Skeletal muscle satellite cell (primary cell): ENCODE measurements around the gene CTCF.

ENCODE experiments used
- H3K27me3 ChIP-seq: 2 replicates; pipeline ENCODE4 v1.7.0; 2013; ENCODE audit warnings: low read length; ENCODE audit not compliant: control insufficient read depth, insufficient read depth
- H3K36me3 ChIP-seq: 2 replicates; pipeline ENCODE4 v1.7.0; 2013; ENCODE audit warnings: mild to moderate bottlenecking, control low read depth, low read length; ENCODE audit not compliant: insufficient read depth
- H3K4me1 ChIP-seq: 2 replicates; pipeline ENCODE4 v1.7.0; 2013; ENCODE audit warnings: low read length; ENCODE audit not compliant: control insufficient read depth, insufficient read depth
- H3K4me2 ChIP-seq: 2 replicates; pipeline ENCODE4 v1.7.0; 2013; ENCODE audit warnings: mild to moderate bottlenecking, low read length
- H3K4me3 ChIP-seq: 2 replicates; pipeline ENCODE4 v1.7.0; 2013; ENCODE audit warnings: low read length
- H3K9ac ChIP-seq: 2 replicates; pipeline ENCODE4 v1.7.0; 2013; ENCODE audit warnings: mild to moderate bottlenecking, low read depth, low read length, moderate library complexity
- H3K9me3 ChIP-seq: replicated peaks from 2 replicates; pipeline ENCODE4 v1.7.0; 2013; ENCODE audit warnings: mild to moderate bottlenecking, control low read depth, low read length

Gene CTCF

DNA sequence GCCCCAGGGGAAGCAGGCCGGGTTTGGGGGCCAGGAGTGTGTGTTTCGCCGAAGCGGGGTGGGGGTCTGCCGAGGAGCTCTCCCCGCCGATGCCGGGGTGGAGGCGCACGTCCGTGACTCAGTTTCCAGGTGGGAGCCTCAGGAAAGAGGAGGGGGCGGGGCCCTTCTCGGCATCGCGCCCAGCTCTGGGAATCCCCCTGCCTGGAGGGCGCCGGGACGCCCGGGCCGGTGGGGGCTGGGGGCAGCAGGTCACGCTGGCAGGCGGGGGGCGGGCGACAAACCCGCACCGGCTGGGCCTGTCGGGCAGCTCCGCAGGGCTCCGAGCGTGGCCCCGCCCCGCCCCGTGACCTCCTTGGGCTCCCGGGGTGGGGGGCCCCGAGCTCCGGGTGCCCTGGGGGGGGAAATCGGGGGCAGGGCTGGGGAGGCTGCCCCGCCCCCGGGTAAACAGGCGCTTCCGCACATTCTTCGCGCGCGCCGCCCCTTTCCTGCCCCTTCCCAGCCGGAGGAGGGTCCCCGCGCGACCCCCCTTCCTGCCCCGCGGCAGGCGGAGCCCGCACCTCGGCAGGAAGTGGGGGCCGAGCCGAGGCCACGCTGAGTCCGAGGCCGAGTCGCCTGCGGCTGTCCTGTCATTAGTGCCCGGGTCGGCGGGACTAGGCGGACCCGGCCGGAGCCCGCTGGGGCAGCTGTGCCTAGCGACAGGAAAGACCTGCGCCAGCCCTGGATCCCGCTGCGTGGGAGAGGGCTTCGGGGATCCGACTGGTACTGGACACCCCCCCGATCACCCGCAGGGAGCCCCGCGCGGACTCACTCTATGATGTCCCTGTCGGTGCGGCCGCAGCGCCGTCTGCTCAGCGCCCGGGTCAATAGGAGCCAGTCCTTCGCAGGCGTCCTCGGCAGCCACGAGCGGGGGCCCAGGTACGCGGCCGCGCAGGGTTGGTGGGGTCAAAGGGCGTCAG, 24.4 kb upstream of the CTCF start:
- Histone ChIP-seq H3K9me3 (no peaks in the 10 kb centered on the region), H3K4me3 (peak overlapping the region; percentile 86), H3K36me3 (peaks cover 46% of the 10 kb centered on the region), H3K4me2 (peak overlapping the region; percentile 98), H3K4me1 (peaks cover 23% of the 10 kb centered on the region), H3K9ac (peak overlapping the region; percentile 90), H3K27me3 (no peaks in the 10 kb centered on the region)

DNA sequence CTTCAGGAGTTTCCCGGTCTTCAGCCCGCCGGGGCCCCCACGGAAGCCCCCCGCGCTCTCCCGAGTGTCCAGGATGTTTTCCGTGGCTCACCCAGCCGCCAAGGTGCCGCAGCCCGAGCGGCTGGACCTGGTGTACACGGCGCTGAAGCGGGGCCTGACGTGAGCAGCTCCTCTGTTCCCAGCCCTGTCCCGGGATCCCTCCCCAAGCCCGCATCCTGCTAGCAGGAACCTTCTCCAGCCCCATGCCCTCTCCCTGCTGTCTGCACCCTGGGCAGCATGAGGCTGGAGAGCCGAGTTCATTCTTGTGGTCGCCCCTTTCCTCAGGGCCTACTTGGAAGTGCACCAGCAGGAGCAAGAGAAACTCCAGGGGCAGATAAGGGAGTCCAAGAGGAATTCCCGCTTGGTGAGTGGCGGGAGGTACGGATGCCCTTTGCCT, 23.6 kb upstream of the CTCF start:
- Histone ChIP-seq H3K4me1 (peaks cover 23% of the 10 kb centered on the region), H3K4me3 (peak overlapping the region; percentile 86), H3K27me3 (no peaks in the 10 kb centered on the region), H3K4me2 (peak overlapping the region; percentile 98), H3K36me3 (peaks cover 53% of the 10 kb centered on the region), H3K9me3 (no peaks in the 10 kb centered on the region), H3K9ac (peak overlapping the region; percentile 90)

DNA sequence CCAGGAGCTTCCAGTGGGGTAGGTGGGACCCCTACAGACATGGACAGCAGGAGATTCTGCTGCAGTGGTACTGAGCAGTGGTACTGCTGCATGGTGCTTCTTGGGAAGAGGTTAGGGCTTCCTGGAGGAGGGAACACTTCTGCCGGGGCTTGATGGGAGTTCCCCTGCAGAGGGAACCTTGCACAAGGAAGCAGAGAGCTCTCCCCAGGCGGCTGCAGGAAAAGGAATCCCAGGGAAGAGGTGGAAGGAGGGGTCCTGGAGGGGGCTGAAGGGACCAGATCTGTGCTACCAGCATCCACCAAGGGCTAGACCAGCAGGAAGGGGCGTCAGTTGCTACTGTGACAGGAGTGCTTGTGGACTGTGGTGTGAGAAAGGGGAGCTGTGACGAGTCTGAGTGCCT, 23.1 kb upstream of the CTCF start:
- Histone ChIP-seq H3K9ac (no peak overlapping the region), H3K36me3 (peaks cover 58% of the 10 kb centered on the region), H3K27me3 (no peaks in the 10 kb centered on the region), H3K4me2 (peak overlapping the region; percentile 98), H3K9me3 (no peaks in the 10 kb centered on the region), H3K4me3 (no peak overlapping the region), H3K4me1 (peaks cover 23% of the 10 kb centered on the region)

DNA sequence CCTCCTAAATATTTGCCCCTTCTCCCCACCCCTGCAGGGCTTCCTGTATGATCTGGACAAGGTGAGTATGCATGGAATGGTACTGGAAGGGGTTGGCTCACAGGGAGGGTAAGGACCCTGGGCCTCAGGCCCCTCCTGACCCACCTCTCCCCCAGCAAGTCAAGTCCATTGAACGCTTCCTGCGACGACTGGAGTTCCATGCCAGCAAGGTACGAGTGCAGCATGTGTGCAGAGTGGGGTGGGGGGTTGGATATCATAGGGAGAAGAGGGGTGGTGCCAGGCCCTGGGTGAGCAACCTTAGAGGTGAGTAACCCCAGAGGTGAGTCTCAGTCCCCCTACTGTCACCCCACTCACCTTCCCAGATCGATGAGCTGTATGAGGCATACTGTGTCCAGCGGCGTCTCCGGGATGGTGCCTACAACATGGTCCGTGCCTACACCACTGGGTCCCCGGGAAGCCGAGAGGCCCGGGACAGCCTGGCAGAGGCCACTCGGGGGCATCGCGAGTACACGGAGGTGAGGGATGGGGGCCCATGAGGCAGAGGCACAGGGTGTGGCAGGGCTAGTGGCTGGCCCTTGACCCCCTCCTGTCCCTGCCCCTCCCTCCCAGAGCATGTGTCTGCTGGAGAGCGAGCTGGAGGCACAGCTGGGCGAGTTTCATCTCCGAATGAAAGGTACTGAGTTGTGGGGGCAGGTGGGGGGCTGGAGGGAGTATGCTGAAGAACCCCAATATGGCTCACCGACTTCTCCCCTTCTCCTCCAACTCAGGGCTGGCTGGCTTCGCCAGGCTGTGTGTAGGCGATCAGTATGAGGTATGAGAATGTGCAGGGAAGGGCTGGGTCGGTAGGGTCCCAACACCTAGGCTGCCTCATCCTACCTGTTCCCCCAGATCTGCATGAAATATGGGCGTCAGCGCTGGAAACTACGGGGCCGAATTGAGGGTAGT, 22.4 kb upstream of the CTCF start:
- Histone ChIP-seq H3K4me2 (no peak overlapping the region), H3K9ac (no peak overlapping the region), H3K27me3 (no peaks in the 10 kb centered on the region), H3K36me3 (peaks cover 64% of the 10 kb centered on the region), H3K4me1 (peaks cover 23% of the 10 kb centered on the region), H3K4me3 (no peak overlapping the region), H3K9me3 (no peaks in the 10 kb centered on the region)

DNA sequence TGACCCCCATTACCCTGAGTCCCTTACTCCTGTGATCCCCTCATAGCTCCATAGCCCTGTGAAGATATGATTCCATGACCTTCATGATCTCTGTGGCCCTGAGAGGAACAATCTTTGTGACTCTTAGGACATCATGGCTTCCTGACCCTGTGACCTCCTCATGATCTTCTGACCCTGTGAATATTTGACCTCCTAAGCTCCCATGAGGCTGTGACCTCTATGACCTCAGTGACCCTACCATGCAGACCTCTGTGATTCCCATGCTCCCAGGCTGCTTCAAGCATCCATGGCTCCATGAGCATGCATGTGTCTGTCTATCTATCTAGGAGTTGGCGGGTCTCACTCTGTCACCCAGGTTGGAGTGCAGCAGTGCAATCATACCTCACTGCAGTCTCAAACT, 21.6 kb upstream of the CTCF start:
- Histone ChIP-seq H3K4me3 (no peak overlapping the region), H3K36me3 (peaks cover 70% of the 10 kb centered on the region), H3K4me2 (no peak overlapping the region), H3K9me3 (no peaks in the 10 kb centered on the region), H3K4me1 (peaks cover 23% of the 10 kb centered on the region), H3K27me3 (no peaks in the 10 kb centered on the region), H3K9ac (no peak overlapping the region)

DNA sequence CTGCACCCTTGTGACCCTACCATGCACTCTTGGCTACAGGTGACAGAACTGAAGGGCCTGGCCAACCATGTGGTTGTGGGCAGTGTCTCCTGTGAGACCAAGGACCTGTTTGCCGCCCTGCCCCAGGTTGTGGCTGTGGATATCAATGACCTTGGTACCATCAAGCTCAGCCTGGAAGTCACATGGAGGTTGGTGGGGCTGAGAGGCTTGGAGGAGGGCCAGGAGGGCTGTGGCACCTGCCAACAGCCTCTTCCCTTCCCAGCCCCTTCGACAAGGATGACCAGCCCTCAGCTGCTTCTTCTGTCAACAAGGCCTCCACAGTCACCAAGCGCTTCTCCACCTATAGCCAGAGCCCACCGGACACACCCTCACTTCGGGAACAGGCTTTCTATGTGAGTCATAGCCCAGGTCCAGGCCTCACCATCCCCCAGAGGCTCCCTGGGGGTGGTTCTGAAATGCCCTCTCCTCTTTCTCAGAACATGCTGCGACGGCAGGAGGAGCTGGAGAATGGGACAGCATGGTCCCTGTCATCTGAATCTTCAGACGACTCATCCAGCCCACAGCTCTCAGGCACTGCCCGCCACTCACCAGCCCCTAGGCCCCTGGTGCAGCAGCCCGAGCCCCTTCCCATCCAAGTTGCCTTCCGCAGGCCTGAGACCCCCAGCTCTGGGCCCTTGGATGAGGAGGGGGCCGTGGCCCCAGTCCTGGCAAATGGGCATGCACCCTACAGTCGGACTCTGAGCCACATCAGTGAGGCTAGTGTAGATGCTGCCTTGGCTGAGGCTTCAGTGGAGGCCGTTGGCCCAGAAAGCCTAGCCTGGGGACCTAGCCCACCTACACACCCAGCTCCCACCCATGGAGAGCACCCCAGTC, 20.7 kb upstream of the CTCF start:
- Histone ChIP-seq H3K36me3 (peaks cover 77% of the 10 kb centered on the region), H3K4me3 (no peak overlapping the region), H3K4me1 (peaks cover 23% of the 10 kb centered on the region), H3K4me2 (no peak overlapping the region), H3K27me3 (no peaks in the 10 kb centered on the region), H3K9me3 (no peaks in the 10 kb centered on the region), H3K9ac (no peak overlapping the region)

DNA sequence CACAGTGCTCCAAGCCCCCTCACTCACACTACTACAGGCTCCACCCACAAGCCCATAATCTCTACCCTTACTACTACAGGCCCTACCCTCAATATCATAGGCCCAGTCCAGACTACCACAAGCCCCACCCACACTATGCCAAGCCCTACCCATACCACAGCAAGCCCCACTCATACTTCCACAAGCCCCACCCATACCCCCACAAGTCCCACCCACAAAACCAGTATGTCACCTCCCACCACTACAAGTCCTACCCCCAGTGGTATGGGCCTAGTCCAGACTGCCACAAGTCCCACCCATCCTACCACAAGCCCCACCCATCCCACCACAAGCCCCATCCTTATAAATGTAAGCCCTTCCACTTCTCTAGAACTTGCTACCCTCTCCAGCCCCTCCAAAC, 19.9 kb upstream of the CTCF start:
- H3K36me3 ChIP-seq = peaks cover 84% of the 10 kb centered on the region
- no peaks in the 10 kb centered on the region for H3K9me3 ChIP-seq
- no peak overlapping the region for H3K4me2 ChIP-seq
- H3K4me1 ChIP-seq = peaks cover 20% of the 10 kb centered on the region
- no peak overlapping the region for H3K9ac ChIP-seq
- no peaks in the 10 kb centered on the region for H3K27me3 ChIP-seq
- no peak overlapping the region for H3K4me3 ChIP-seq

DNA sequence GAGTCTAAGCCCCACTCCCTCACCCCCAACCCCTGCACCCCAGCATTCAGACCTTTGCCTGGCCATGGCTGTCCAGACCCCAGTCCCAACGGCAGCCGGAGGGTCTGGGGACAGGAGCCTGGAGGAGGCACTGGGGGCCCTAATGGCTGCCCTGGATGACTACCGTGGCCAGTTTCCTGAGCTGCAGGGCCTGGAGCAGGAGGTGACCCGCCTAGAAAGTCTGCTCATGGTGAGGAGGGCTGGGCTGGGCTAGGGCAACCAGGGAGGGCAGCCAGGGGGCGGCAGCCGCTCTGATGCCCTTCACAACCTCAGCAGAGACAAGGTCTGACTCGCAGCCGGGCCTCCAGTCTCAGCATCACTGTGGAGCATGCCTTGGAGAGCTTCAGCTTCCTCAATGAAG, 19.3 kb upstream of the CTCF start:
- no peak overlapping the region for H3K9ac ChIP-seq
- H3K4me1 ChIP-seq = peaks cover 20% of the 10 kb centered on the region
- H3K27me3 ChIP-seq = no peaks in the 10 kb centered on the region
- no peaks in the 10 kb centered on the region for H3K9me3 ChIP-seq
- no peak overlapping the region for H3K4me2 ChIP-seq
- H3K4me3 ChIP-seq = no peak overlapping the region
- H3K36me3 ChIP-seq = peaks cover 90% of the 10 kb centered on the region

DNA sequence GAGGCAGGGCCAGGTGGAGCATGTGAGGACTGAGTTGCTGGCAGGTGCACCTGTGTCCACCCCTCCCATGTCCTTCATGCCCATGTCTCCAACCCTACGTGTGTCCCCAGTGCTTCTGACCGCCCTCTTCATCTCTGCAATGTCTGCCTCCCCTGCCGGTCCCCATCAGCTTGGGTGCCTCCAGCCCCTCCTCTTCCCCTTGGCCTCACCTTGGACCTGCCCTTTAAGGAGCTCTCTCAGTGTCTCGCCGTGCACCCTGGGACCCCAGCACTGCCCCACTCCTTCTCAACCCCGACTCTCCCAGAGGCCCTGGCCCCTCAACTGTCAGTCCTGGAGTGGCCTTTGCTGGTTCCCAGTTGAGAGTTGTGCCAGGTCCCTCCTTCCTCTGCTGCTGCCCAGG, 18.7 kb upstream of the CTCF start:
- H3K4me1 ChIP-seq = peaks cover 15% of the 10 kb centered on the region
- H3K36me3 ChIP-seq = peaks cover 94% of the 10 kb centered on the region
- no peaks in the 10 kb centered on the region for H3K27me3 ChIP-seq

DNA sequence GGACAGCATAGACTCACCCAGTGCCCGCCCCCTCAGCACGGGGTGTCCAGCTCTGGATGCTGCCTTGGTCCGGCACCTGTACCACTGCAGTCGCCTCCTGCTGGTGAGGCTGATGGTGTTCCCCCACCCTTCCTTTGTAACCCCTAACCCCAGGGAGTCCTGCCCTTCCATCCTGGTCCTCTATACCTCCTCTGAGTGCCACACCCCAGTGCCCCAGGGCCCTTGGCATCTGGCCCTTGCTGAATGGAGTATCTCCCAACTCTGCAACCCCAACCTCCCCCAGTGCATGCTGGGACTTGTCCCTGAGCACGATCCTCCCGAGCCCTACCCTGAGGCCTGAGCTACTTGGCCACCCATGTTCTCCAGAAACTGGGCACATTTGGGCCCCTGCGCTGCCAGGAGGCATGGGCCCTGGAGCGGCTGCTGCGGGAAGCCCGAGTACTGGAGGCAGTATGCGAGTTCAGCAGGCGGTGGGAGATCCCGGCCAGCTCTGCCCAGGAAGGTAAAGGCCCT, 17.9 kb upstream of the CTCF start:
- Histone ChIP-seq H3K4me2 (no peak overlapping the region), H3K36me3 (peaks cover 89% of the 10 kb centered on the region), H3K9ac (no peak overlapping the region), H3K9me3 (no peaks in the 10 kb centered on the region), H3K4me3 (no peak overlapping the region), H3K4me1 (peaks cover 13% of the 10 kb centered on the region), H3K27me3 (no peaks in the 10 kb centered on the region)

More for the DNA sequence above, 18.7 kb upstream of the CTCF start:
- H3K4me2 ChIP-seq = no peak overlapping the region
- no peak overlapping the region for H3K9ac ChIP-seq
- no peaks in the 10 kb centered on the region for H3K9me3 ChIP-seq
- H3K4me3 ChIP-seq = no peak overlapping the region
